Measurements from ENCODE around the gene NEUROG2.
"Not testable (repeated sequence)": the region's sequence is repeated elsewhere in the genome, so short reads cannot be mapped to it uniquely, and the experiment has no call there.

NEUROG2 gene

GRCh38 chr4:112520598-112521122, 4.7 kb upstream of the NEUROG2 start:
- DNase-seq = no peak

DNA sequence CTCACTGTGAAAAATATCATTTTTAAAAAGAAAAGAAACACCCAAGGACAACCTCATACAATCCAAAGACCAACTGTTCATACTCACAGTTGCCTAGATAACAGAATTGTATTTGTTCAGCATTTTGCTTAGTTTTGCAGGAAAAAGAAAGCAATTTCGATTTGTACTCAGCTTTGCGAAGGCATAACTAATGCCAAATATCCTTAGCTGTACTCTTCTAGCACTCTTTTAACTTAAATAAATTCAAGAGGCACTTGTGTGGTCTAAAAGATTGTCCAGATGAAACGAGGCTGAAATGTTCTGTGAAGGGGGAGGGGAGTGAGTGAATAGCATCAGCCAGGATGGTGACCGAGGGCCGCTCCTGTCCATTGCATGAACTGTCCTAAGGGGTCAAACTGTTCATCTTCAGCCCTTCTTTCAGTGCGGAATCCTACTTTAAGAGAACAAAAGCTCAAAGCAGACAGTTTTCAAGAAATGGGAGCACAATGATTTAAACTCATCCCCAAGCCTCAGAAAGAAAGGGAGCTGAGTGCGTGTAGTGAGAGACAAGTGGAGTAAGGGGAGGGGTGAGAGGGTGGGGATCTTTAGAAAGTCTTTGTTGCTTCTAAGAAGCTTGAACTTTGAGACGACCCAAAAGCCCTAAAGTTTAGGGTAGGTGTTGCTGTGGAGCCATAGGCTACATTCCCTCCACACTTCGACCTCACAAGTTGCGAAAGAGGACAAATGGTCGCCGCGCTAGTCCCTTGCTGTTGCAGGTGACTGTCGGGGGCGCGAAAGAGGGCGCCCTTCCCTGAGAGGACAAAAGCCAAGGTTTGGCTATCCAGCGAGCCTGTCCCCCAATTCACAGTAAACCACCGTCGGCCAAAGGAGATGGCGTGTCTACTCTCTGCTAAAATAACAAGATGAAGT, 4.0 kb upstream of the NEUROG2 start:
- no peak for DNase-seq

DNA sequence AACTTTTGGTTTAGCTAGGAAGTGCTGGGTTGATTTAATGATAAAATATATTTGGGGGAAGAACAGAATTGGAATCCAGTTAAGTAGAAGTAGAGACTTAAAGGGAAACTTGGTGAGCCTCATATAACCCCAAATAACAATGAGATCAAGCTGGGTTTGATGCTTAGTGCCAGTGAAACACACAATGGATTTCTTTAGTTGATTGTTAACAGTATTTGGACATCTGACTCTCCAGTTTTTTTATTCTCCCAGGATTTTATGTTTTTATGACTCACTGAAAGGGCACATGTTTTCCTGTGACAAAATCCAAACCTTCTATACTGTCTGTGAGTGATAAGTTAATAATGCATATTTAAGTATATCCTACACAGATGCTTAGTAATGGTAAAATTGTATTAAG, 2.7 kb upstream of the NEUROG2 start:
- DNase-seq = no peak

GRCh38 chr4:112517911-112518310, 1.9 kb upstream of the NEUROG2 start:
- DNase-seq = no peak

- DNase-seq = no peak
Measured at GRCh38 chr4:112517067-112517634, 1.2 kb upstream of the NEUROG2 start.

DNA sequence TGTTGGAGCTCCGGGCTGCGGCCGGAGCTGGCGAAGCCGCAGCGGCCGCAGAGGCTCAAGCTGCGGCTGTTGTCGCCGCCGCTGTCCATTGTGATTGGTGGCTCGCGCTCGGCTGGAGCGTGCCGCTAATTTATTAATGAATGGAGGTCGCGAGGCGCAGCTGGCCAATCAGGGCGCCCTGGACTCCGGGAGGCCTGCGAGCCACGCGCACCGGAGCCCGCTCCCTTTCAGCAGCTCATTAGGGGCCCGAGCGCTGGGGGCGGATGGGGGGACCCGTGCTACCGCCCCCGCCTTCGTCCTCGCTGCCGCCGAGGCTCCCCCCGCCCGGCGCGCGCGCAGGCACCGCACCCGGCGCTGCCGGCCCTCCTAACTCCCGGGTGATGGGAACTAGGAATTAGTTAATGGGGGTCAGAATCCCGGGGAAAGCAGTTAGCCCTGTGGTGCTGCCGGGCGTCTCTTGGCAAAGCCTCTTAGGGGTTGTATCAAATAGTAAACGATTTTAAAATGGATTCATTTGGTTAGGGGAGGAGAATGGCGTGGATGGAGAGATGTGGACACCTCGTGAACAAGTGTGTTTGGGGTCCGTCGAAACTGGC, 589 bp upstream of the NEUROG2 start:
- peak; percentile 15 for DNase-seq

DNA sequence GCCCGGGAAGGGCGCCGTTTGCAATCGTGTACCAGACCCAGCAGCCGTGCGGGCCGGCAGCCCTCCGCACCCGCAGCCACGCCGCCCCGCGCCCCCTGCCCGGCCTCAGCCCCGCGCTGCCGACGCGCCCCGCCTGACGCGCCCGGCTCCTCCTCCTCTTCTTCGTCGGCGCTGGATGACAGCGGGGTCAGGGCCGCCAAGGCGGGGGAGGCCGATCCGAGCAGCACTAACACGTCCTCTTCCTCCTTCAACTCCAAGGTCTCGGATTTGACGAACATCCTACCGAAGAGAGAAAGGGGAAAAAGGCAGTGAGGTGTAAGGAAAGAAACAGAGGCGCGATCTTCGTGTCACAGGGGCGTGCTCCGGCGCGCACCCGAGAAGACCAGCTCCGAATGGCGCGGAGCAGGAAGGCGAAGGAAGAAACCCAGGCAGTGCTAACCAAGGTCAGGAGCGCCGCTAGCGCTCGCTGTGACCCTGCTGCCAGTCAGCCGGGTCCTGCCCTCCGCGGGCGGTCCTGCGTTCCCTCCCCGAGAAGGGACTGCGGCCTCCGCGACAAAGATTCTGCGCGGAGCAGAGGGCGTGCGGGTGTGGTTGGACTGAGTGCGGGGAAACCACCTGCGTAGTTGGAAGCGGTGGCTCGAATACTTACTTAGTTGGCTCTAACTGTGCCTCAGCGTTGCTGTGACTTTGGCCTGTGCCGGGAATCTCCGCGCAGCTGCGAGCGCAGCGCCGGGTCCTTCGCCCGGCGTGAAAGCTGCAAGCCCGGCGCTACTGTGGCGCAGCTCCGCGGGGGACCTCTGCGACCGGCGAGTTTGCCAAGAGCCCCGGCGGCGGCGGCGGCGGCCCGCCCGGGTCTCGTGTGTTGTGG, 548 bp downstream of the NEUROG2 start:
- peak; percentile 41 for DNase-seq

DNA sequence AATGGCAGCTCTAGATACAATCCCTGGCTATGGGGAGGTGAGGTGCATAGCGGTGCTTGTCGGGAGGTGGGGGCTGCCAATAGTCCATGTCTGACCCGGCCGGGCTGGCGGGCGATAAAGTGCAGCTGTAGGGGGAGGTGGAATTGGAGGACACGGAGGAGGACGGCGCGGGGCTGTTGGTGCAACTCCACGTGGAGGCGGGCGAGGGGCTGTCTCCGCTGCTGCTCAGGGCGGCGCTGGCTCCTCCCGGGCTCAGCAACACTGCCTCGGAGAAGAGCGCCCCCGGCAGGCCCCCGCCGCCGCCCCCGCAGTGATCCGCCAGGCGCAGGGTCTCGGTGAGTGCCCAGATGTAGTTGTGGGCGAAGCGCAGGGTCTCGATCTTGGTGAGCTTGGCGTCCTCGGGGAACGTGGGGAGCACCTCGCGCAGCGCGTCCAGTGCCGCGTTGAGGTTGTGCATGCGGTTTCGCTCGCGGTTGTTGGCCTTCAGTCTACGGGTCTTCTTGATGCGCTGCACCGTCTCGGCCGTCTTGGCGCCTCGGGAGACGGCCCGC, 1.3 kb downstream of the NEUROG2 start:
- peak; percentile 19 for DNase-seq

GRCh38 chr4:112513971-112514646, 1.9 kb downstream of the NEUROG2 start:
- no peak for DNase-seq

- DNase-seq = no peak
Measured at GRCh38 chr4:112511803-112512118, 4.2 kb downstream of the NEUROG2 start.

- no peak for DNase-seq
Measured at GRCh38 chr4:112511093-112511802, 4.7 kb downstream of the NEUROG2 start.

GRCh38 chr4:112510291-112511092, 5.5 kb downstream of the NEUROG2 start:
- no peak for DNase-seq

- DNase-seq = peak; percentile 20
Measured at GRCh38 chr4:112509243-112510141, 6.5 kb downstream of the NEUROG2 start.

DNA sequence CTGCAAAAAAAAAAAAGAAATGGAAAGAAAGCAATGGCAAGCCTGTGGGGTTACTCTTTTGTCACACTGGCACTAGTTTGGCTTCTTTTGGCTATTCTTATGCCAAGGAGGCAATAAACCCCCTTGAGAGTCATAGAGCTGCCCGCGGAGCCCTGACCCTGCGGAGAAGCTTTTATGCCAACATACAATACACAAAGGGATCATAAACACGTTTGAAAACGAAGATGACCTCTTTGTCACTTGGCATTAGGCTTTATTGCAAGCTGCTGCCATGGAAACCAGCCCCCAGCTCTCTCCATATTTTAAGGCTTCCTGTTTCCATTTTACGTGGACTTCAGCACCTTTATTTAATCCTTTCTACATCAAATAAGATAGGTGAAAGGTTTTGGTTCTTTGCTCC, 7.6 kb downstream of the NEUROG2 start:
- peak; percentile 13 for DNase-seq

DNA sequence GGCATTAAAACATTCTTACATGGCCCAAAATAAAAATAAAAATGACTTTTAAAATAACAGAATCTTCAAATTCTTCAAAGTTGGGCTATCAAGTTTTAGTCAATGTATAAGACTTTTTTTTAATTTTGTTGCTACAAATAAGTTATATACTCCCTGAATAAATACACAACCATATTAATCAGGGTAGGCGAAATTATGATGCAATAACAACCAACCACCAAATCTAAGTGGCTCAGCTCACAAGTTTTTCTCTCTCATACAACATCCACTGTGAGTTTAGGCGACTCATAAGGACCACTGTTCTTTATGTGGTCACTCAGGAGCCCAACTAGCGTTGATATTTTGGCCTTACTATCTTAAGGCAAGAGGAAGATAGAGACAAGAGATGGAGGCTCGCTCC, 11.2 kb downstream of the NEUROG2 start:
- DNase-seq = no peak

GRCh38 chr4:112502871-112503270, 13.1 kb downstream of the NEUROG2 start:
- no peak for DNase-seq

DNA sequence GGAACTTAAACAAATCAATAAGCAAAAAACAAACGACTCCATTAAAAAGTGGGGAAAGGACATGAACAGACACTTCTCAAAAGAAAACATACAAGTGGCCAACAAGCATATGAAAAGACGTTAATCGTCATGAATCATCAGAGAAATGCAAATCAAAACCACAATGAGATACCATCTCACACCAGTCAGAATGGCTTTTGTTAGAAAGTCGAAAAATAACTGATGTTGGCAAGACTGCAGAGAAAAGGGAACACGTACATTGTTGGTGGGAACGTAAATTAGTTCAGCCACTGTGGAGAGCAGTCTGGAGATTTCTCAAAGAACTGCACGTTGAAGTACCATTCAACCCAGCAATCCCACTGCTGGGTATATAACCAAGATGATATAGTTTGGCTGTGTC, 23.7 kb downstream of the NEUROG2 start:
- no peak for DNase-seq

GRCh38 chr4:112490808-112491207, 25.2 kb downstream of the NEUROG2 start:
- DNase-seq = not testable (repeated sequence)

DNA sequence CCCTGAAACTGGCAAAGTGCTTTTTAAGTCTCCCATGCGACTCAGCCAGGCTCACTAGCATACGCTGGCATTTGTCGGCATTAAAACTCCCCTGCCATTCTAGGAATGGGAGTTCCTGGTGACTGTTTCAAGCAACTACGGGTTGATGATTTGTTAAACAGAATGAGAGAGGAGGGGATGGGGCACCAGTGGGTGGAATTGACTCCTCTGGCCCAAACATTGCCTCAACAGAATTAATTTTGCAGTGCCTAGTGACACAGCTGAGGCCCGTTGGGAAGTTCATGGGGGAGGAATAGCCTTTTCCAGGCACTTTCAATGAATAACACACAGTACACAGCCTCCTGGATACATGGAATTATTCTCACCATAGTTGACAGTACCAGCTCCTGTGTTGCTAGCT, 30.1 kb downstream of the NEUROG2 start:
- no peak for DNase-seq

Measured in NCI-H345 (cell line).